GM19468 (cell line): Measurements from ENCODE around the gene FOXF1.

ENCODE experiments used
- ATAC-seq: cut with Tn5 transposase; IDR thresholded peaks from one replicate; pipeline ENCODE4 v1.9.1; 2021; ENCODE audit warnings: mild to moderate bottlenecking, moderate library complexity, moderate number of reproducible peaks; ENCODE audit not compliant: unreplicated experiment; ENCODE audit errors: extremely low read depth

Gene FOXF1

DNA sequence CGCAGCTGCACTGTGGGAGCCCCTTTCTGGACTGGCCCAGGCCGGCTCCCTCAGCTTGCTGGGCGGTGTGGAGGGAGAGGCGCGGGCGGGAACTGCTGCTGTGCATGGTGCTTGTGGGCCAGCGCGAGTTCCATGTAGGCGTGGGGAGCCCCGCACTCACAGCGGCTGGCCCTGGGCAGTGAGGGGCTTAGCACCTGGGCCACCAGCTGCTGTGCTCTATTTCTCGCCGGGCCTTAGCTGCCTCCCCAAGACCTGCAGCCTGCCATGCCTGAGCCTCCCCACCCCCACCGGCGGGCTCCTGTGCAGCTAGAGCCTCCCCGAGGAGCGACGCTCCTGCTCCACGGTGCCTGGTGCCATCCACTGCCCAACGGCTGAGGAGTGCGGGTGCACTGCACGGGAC, 43.0 kb downstream of the FOXF1 start:
- no peak for ATAC-seq

DNA sequence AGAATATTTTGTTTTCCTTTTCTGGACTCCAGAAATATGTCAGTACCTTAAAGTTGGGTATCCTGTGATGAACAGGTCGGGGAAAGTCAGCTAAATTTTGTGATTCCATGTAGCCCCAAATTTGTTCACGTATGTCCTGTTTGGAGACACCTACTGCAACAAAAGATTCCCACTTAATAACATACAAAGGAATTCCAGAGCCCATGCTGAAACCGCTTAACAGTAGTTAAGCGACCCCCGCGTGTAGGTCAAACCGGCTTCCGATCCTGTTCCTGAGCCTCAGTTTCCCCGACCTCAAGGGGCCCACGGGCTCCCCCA, 44.2 kb downstream of the FOXF1 start:
- ATAC-seq = no peak

DNA sequence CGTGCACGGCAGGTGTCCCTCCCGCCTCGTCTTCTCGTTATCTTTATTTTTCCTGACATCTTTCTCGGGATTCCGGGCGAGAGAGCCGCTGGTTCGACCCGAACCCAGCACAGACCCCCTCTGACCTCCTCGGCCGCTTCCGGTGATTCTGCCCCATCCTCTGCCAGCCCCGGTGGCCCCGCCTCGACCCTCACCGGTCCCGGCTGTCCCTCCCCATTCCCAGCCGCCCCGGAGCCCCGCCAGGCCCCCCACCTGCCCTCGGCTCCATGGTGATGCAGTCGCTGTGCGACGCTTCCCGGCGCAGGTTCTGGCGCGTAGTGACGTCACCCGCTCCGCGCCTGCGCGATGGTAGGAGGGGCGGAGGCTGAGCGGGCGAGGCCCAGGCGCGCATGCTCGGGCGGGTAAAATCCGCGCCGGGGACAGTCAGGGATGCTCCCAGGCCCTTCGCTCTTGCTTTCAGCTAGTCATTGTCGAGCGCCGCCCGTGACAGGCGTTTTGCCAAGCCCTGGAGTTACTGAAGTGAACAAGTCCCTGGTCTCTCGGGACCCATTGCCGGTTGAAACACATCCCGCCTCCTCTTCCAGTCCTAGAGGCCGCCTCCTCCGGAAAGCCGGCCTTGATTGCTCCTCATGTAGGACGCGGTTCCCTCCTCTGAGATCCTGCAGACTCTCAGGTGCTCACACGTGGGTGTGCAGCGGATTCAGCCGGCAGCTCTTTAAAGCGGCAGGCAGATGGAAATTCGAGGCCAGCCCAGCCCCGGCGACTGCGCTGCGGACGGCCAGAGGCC, 44.8 kb downstream of the FOXF1 start, which contains the start of gene MTHFSD:
Gene MTHFSD, minus strand, starts transcription at position 319 of the 787 bp plus-strand sequence. Its CDS starts 51 bp downstream, at position 268.
- ATAC-seq = peak; percentile 80

DNA sequence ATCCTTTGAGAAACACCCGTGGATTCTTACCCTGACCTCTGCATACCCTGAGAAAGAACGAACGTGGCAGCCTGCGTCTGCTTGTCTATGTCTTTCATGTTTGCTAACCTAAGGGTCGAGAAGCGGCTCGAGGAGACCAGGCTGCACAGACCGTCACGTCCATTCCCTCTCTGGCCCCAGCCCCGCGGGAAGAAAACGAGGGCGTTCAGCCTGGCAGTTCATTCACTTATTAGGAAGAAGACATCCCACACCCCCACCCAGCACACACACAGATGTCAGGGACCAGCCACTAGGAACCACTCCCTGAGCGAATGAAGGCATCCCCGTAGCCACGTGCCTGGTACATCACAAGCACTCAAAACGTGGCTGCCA, 45.4 kb downstream of the FOXF1 start:
- ATAC-seq = no peak

DNA sequence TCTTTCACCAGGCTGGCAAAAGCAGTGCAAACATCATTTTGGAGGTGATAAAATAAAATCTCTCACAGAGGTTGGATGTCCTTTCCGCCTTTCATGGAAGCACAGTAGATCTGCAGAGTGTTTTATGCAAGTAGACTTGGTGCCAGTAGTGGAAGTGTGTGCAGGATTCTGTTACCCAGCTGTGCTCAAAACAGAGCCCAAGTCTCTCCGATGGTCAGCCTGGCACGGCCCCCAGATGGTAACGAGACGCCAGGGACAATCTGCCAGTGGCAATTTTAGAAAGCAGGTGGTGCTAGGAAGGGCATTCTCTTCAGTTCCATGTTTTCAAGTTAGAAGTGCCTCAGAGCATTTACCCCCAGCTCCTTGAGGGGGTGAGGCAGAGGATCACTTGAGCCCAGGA, 46.2 kb downstream of the FOXF1 start:
- ATAC-seq = no peak

DNA sequence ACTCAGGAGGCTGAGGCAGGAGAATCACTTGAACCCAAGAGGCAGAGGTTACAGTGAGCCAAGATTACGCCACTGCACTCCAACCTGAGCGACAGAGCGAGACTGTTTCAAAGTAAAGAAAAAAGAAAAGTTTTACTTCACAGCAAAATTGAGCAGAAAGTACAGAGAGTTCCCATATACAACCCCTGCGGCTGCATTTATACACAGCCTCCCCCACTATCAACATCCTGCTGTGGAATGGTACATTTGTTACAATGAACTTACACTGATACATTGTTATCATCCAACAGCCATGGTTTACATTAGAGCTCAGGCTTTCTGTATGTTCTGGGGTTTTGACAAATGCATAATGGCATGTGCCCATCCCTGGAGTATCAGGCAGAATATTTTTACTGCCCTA, 47.3 kb downstream of the FOXF1 start:
- ATAC-seq = no peak

DNA sequence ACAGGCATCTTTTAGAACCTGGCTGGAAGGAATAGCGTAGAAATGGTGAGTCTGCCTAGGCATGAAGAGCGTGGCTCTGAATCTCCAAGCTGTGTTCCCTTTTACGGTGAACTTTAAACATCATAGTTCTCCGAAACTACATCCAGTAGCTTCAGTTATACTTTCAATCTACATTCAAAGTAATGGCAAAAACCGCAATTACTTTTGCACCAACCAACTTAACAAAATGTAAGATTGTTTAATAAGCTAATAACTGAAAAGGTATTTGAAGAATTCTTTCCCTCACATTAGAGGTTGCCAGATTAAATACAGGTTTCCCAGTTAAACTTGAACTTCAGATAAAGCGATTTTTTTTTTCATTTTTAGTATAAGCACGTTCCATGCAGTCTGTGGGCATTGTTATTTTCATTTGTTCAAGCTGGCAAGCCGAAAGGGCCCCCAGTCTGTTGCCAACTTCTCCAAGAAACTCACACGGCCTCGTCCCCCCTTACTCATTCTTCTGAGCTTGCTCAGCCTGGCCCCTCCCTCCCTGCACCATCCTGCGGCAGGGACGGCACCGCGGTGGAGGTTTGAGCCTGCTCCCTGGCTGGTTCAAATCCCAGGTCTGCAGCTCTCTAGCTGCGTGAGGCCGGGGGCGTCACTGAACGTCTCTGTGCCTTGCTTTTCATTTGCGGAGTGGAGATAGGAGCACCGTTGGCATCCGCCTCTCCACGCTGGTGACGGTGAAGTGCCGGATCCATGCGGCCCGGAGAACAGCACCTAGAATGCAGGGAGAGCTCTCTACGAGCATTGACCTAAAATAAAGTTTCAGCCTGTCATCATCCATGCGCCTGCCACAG, 48.2 kb downstream of the FOXF1 start:
- ATAC-seq = no peak

DNA sequence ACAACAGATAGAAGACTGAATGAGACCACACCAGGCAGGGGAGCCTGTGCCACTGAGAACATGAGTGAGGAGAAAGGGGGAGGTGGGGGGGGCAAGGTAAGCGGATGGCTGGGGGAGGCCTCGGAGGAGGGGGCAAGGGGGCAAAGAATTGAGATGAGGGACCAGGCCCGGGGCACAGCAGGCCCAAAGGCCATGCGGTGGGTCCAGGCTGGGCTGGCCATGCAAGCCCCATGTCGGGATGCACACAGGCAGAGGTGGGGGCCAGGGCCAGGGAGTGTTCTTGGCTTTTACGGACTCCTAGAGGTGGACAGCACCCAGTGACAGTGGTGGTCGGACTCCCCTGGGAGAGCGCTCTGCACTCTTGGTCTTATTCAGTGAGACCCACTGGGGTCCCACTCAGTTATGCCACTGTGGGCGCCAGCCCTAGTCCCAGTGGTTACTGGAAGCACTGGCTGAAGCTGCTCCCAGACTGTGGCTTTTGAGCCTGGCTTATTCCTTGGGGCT, 49.5 kb downstream of the FOXF1 start:
- ATAC-seq = no peak

DNA sequence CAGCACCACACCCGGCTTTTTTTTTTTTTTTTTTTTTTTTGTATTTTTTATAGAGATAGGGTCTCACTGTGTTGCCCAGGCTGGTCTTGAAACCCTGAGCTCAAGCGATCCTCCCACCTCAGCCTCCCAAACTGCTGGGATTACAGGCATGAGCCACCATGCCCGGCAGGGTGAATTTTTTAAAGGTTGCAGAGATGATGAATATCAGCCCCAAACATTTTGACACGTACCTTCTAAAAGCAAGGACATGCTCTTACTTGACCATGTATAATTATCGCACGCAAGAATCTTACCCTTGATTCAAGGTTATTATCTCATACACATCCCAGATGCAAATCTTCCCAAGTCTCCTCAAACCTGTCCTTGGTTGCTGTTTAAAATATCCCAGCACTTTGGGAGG, 52.0 kb downstream of the FOXF1 start:
- ATAC-seq = no peak

DNA sequence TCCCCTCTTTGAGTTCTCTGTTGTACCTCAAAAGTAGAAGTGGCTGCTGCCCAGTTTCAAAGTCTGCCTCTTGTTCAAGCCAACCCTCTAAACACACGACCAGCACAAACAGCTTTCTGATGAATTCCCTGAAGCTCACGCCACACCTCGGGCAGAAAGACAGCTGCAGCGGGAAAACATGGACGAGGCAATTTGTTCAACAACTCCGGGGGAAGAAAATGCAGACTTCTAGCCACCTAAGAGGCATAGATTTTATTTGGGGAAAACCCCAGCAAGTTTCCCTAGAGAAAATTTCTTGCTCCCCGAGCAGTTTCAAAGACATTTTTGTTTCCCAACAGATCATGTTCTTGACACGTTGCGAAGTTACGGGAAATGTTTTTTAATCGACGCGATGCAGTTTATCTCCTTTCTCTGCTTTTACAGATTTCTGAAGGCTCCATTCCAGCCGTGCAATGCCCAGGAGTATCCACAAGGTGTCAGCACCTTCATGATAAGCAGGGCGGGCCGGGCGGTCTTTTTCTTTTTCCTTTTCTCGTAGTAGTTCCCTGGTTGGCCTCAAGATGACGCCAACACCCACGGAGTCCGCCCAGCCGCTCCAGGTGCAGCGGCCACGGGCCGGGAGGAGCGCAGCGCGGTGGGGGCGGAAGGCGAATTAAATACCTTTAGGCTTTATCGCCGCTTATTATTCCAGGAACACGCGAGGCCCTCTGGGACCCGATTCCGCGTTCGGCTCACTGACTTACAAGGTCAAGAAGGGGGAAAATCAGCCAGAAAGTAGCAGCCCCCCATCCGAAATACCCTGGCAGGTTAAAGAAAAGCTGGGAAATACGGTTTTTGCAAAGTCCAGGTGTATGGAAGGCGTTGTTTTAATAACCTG, 53.4 kb downstream of the FOXF1 start:
- peak; percentile 68 for ATAC-seq
